ENCODE measurements around the gene PYM1. TPM values are rescaled to one million over a fixed set of nuclear protein-coding genes. Genes with fewer than 3 reads are reported as not detected.
A peak's percentile ranks its signal among the peaks of the same experiment; 100 is the strongest.

Gene PYM1
- total and polyA plus RNA-seq, 2 of the 13 experiments (the other 11 are each of a cell fraction or from before 2014, with no cell fraction given) = 44.0 to 51.8 TPM

DNA sequence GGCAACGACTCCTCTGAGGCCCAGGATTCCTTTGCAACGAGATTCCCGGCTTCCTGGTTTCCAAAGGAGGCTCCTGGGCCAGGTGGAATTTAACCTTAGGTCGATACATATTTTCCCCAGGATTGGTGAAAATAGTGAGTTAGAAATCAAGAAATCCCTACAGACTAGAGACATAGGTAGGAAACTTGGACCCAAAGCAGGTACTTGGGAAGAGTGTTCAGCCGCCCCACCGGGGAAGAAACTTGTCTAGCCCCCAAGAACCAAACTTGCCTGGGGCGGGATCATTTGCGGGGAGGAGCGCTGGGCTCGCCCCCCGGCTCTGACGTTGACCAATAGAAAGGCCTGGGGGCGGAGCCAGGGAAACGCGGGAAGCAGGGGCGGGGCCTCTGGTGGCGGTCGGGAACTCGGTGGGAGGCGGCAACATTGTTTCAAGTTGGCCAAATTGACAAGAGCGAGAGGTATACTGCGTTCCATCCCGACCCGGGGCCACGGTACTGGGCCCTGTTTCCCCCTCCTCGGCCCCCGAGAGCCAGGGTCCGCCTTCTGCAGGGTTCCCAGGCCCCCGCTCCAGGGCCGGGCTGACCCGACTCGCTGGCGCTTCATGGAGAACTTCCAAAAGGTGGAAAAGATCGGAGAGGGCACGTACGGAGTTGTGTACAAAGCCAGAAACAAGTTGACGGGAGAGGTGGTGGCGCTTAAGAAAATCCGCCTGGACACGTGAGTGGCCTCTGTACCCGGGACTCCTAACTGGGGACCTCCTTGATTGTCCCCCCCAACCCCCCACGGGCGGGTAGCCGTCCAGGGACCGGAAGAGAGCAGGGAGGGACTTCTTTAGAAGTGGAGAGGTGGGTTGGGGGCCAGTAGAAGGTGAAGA lies 39.0 kb upstream of the PYM1 start, which contains the start of gene CDK2 (continued):
- TF ChIP-seq, protein P1, sequence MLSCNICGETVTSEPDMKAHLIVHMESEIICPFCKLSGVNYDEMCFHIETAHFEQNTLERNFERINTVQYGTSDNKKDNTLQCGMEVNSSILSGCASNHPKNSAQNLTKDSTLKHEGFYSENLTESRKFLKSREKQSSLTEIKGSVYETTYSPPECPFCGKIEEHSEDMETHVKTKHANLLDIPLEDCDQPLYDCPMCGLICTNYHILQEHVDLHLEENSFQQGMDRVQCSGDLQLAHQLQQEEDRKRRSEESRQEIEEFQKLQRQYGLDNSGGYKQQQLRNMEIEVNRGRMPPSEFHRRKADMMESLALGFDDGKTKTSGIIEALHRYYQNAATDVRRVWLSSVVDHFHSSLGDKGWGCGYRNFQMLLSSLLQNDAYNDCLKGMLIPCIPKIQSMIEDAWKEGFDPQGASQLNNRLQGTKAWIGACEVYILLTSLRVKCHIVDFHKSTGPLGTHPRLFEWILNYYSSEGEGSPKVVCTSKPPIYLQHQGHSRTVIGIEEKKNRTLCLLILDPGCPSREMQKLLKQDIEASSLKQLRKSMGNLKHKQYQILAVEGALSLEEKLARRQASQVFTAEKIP (CRISPR knock-in tag; IDR thresholded peaks at IDR 0.05; ENCODE audit: borderline replicate concordance) = no peak
- TF ChIP-seq ZKSCAN1 (IDR thresholded peaks at IDR 0.05; ENCODE audit: low read length) (no peak), NAIF1 (CRISPR knock-in tag; IDR thresholded peaks at IDR 0.05; ENCODE audit: borderline replicate concordance) (no peak), ZNF205 (CRISPR knock-in tag; IDR thresholded peaks at IDR 0.05) (no peak), ZKSCAN5 (CRISPR knock-in tag; IDR thresholded peaks at IDR 0.05) (no peak), ZNF788 (CRISPR knock-in tag; IDR thresholded peaks at IDR 0.05; ENCODE audit: borderline replicate concordance) (no peak), ZFP36L1 (CRISPR knock-in tag; IDR thresholded peaks at IDR 0.05) (no peak), MAFF (IDR thresholded peaks at IDR 0.05; ENCODE audit: low read depth, low read length) (no peak), FOXA3 (CRISPR knock-in tag; IDR thresholded peaks at IDR 0.05) (no peak), HNRNPLL (IDR thresholded peaks at IDR 0.05; ENCODE audit: low read depth, low read length, poor library complexity, severe bottlenecking) (peak; percentile 40), CREBL2 (CRISPR knock-in tag; IDR thresholded peaks at IDR 0.05; ENCODE audit: borderline replicate concordance) (no peak), NR2F6 (IDR thresholded peaks at IDR 0.05) (no peak), NR2F6 (CRISPR knock-in tag; IDR thresholded peaks at IDR 0.05) (no peak), ZHX2 (IDR thresholded peaks at IDR 0.05; ENCODE audit: low read depth) (no peak), ZHX2 (CRISPR knock-in tag; IDR thresholded peaks at IDR 0.05; ENCODE audit: borderline replicate concordance) (no peak), KLF6 (CRISPR knock-in tag; IDR thresholded peaks at IDR 0.05) (no peak)
- TF ChIP-seq, protein P2, sequence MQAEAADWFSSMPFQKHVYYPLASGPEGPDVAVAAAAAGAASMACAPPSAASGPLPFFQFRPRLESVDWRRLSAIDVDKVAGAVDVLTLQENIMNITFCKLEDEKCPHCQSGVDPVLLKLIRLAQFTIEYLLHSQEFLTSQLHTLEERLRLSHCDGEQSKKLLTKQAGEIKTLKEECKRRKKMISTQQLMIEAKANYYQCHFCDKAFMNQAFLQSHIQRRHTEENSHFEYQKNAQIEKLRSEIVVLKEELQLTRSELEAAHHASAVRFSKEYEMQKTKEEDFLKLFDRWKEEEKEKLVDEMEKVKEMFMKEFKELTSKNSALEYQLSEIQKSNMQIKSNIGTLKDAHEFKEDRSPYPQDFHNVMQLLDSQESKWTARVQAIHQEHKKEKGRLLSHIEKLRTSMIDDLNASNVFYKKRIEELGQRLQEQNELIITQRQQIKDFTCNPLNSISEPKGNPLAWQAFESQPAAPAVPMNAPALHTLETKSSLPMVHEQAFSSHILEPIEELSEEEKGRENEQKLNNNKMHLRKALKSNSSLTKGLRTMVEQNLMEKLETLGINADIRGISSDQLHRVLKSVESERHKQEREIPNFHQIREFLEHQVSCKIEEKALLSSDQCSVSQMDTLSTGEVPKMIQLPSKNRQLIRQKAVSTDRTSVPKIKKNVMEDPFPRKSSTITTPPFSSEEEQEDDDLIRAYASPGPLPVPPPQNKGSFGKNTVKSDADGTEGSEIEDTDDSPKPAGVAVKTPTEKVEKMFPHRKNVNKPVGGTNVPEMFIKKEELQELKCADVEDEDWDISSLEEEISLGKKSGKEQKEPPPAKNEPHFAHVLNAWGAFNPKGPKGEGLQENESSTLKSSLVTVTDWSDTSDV (CRISPR knock-in tag; IDR thresholded peaks at IDR 0.05) = no peak

Data from HepG2 (cell line).